ENCODE data around the gene GRID1.

GRCh38 chr10:86070278-86070677 is 296.3 kb downstream of the GRID1 start:
- TF ChIP-seq KLF17 (tag by site-specific recombination; IDR thresholded peaks at IDR 0.05) (no peak), ZNF404 (tag by site-specific recombination; IDR thresholded peaks at IDR 0.05) (no peak), ZNF747 (tag by site-specific recombination; IDR thresholded peaks at IDR 0.05) (no peak), AEBP2 (tag by site-specific recombination; IDR thresholded peaks at IDR 0.05; ENCODE audit: borderline replicate concordance) (no peak), CTCF (tag by site-specific recombination; IDR thresholded peaks at IDR 0.05) (no peak), ZNF776 (tag by site-specific recombination; IDR thresholded peaks at IDR 0.05; ENCODE audit: borderline replicate concordance) (no peak), KLF16 (tag by site-specific recombination; IDR thresholded peaks at IDR 0.05) (no peak), ZNF24 (tag by site-specific recombination; IDR thresholded peaks at IDR 0.05) (no peak), REST (tag by site-specific recombination; IDR thresholded peaks at IDR 0.05) (no peak), ZNF692 (tag by site-specific recombination; IDR thresholded peaks at IDR 0.05) (no peak), ATF2 (tag by site-specific recombination; IDR thresholded peaks at IDR 0.05; ENCODE audit: low read depth) (no peak), ZNF664 (tag by site-specific recombination; IDR thresholded peaks at IDR 0.05) (no peak)
